Activated CD4-positive, alpha-beta T cell treated with anti-CD3 and anti-CD28 coated beads, Interleukin-2, Interleukin-4, amounts not matched to agents 100 ng/mL and 50 ng/mL, durations not matched to agents 16 hours and 8 hours (primary cell): ENCODE results near the gene CEP112.

Source experiments
- DNase-seq: peaks from one replicate; pipeline ENCODE4 v3.0.0-alpha.2; 2020; ENCODE audit warnings: low spot score

Gene CEP112

DNA sequence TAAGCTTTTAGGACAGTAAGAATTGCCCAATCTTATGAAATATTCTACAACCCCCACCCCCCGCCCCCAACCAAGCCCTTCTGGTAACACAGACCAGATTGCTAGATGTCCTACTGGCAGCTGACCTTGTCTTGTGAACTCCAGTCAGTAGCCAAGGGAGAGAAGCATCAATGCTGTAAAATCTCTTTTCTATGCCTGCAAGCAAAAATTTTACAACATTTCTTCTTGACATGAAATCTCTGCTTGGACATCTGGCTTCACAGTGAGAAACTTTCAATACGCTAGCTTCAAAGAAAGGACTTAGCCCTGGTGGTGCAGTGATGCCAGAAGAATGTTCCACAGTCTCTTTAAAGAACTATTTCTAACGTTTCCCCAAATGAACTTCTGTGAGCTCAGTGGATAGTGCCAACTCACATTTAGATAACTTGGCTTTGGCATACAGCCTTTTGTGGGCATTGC lies 461.2 kb downstream of the CEP112 start:
- DNase-seq = no peak

DNA sequence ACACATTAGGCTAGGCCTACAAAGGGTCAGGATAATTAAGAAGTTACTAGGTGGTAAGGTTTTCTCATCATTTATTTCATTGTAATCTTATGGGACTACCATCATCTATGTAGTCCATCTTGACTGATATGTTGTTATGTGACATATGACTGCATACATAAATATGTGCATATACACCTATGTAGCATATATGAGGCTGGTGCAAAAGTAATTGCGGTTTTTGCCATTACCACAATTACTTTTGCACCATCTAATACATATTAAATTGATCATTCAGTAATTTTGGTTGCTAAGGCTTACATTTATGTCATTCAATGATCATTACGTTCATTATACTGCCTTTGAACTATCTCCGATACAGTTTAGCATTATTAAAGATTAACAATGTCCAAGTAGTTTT lies 462.7 kb downstream of the CEP112 start:
- DNase-seq = no peak

DNA sequence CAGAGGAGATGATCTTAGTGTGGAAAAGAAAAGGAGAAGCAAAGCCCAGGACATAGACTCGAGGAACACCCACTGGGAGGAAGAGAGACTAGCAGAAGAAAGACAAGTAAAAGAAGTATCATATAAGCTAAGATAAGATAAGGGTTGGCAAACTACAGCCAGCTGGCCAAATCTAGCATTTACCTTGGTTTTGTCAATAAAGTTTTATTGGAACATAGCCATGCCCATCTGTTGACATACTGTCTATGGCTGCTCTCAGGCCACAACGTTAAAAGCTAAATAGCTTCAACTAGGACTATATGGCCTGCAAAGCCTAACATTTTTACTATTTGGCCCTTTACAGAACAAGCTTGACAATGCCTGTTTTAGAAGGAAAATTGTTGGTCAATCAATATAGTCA lies 464.1 kb downstream of the CEP112 start:
- no peak for DNase-seq

DNA sequence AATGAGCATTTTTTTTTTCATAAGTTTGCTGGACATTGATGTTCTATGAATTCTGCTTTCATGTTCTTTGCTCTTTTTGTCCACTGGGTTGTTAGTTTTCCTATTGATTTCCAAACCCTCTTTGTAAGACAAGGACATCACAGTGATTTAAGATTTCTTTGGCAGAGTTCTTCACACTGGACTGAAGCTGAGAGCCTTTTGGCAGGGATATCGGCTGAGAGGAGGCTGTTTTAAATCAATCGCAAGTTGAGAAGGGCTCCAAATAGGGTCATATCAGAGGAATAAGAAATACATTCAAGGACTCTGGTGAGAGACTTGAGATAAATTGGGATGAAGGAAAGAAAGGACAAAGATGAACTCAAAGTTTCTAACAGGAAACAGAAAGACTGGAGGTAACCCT lies 464.7 kb downstream of the CEP112 start:
- DNase-seq = no peak

DNA sequence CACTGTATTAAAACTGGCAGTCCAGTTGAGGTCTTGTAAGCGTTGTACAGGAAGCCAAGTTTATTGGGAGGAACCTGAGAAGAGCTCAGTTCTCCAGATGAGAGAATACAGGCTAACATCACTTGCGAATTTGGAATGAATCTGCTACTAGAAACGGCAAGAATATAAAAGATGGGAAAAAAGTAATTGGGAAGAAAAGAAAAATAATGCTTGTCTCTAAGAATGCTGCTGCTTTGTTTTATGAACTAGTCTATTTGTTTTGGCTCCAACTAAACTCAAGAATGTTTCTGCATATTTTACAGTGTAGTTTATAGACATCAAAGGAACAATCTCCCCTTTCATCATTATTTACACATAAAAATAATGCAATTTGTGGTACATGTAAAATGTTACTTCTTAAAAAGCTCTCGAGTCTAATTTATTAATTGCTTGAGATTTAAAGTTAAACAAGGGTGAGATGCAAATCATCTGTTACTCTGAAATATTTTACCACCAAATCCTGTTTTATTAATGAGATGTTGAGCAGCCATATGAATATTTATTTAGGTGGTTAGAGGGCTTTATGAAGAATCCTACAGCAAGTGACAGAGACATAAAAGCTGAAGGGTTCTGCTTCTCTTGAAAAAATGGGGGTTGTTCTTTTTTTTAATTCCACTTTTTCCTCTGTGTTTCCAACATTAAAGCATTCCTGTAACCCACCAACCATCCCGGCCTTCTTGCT lies 468.3 kb downstream of the CEP112 start:
- no peak for DNase-seq

DNA sequence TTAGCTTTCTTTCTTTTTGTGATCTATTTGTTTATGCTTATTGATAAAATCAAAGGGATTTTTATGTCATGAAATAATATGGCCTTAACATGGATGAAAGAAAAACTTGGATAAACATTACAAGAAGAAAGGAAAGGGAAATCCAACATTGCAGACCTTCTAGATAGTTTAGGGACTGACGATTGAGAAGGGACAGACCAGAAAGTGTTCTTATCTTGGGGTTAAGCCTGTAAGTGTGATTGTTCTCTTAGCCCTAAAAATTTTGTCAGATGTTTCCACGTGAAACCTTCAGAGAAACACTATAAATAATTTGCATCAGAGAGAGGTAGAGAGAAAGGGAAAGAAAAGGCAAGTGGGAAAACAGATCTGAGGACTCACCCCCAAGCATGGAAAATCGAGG lies 473.3 kb downstream of the CEP112 start:
- DNase-seq = no peak

DNA sequence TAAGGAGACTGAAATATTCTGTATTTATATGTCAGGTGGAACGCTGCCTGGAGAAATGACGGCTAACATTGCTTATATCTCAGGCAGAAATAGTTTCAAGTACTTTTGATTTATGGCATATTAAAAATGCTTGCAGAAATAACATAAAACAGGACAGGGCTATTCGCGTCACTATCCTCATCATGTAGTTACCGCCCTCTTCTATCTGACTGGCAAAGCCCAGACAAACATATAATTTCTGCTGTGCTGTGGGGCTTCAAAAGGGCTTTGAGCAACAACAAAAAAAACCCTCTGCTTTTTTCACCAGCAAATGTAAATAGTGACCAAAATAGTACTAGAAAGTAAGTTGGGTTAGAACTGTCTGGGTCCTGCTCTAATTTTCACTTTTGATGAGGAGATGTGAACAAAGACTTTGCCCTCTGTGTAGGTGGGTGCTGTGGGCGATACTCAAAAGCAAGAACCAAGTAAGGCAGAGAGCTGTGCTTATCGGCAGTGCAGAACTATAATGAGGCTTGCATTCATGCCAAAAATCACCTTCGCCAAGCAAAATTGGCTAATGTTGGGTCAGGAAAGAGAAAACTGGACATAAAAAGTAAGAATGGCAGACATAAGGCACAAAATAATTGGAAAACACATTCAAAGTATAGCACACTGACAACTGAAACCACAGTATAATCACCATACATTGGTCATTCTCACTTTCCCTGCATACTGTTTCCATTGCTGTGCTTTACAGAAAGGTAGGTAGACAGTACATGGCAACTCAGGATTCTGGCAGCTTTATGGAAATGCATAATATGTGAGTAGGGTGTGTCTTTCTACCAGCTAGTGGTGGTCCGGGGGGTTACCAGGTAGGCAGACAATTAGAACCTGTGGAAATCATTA lies 479.3 kb downstream of the CEP112 start:
- DNase-seq = no peak

DNA sequence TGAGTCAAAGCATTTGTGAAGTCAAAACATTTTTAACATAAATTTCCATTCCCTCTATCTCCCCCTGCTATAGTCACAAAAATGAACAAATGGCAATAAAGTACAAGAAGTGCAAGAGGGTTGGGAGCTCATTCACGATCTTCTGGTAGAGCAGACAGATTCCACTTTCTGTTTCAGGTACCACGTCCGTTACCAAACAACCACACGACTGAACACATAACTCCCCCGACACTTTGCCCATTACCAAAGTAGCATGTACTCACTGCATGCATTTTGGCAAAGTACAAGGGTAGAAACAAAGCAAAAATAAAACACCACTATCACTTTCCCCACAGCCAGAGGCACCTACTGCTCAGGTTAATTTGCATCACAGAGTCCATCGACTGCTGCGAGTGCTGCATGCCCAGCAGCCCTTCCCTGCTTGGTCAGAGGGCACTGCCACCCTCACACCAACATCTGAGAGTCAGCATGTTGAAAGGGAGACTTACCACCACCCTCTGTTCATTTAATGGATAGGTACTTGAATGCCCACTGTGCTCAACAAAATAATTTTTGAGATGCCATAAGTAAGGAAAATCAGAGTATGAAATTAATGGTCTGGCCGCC lies 480.2 kb downstream of the CEP112 start:
- DNase-seq = no peak

DNA sequence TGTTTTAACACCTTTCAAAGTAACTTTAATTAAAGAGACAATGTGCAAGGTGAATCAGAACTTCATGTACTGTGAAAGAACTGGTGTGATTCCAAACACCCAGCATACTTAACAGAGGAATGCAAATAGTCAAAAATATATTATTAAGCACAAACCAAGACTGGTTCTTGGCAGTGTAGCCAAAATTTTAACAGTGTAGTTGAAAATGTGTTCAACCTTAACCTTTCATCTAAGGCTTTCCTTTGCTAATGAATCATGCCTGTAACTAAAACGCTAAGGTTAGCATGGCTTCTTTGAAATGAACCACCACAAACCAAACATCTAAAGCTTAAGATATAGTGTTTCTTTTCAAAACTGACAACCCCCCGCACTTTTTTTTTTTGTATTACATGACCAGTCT lies 484.2 kb downstream of the CEP112 start:
- DNase-seq = no peak

DNA sequence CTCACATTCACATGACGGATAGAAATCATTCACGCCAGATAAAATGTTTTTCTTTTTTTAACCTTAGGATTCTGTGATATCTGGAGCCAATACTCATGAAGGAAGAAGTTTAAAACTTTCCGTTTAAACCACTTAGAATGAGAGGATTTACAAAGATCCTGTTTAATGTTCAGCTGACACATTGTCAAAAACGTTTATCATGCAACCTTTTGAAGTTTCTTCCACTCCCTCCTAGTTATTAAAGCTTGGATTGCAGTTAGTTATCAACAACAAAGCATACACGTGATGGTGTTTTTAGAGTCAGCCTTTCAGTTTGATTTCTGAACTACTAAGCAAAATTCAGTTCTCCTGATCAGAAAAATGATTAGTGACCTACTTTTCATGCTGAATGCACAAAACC lies 487.2 kb downstream of the CEP112 start:
- no peak for DNase-seq

DNA sequence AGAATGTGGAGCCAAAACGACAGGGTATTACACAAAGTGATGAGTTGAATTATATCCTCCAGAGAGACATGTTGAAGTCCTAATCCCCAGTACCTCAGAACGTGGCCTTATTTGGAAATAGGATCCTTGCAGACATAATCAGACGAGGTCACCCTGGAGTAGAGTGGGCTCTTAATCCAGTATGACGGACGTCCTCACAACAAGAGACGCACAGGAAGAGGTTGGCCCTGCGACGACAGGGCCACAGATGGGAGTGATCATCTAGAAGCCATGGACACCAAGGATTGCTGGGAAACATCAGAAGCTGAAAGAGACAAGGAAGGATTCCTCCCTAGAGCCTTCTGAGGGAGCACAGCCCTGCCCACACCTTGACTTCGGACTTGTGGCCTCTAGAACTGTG lies 488.0 kb downstream of the CEP112 start:
- no peak for DNase-seq

DNA sequence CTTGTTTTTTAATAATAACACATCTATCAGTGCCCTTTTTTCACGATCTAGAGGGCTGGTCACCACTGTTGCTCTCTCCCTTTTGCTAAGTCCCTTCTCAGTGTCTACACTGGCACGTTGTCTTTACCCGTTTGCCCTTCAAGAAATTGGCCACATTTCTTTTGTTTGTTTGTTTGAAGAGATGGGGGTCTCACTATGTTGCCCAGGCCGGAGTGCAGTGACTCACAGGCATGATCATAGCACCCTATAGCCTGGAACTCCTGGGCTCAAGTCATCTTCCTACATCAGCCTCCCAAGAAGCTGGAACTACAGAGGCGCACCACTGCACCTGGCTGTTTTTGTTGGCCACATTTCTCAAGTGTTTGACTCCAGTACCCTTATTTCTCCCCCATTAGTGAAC lies 492.5 kb downstream of the CEP112 start:
- no peak for DNase-seq

DNA sequence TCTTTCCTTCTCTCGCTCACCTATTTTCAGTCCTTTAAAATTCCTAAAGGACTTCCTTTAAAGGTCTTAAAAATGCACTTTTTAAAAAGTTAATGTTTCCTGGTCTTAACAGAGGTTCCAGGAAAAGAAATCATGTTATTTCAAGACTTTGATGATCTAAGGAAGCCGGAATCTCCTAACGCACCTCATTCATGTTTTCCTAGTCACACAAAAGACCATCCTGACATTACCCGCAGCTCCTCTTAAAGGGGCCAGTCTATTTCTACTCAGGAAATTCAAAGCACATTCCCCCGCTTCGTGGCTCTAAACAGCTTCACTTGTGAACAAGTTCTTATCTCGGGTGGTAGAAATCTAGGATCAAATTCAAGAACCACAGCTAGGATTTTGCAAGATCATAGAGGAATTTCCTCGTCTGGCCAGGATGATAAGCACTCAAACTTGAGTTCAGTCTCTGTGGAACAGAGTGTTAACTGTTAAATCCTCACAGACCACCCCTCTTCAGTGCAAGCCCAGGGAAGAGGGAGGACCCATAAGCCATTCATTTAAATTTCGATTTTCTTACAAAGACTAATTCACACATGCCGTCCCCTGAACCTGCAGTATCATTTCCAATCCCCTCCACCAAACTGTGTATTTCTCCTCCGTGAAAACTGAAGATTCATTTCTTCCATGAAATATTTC lies 493.4 kb downstream of the CEP112 start:
- DNase-seq = no peak

DNA sequence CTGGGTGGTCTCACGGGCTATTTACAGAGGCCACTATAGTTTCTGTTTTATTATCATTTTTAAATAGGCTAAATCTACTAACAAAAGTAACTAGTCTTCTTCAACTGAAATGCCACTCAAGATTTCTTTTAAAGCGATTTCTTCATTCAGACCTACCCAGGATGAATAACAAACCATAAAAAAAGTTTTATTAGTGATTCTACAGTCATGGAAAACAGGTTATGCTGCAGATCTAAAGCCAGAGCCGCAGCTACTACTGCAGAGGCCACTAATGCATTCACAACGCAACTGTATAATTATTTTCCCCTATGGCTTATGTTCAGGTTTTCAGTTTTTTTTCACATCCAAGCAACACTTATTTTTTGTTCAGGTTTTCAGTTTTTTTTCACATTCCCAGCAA lies 494.3 kb downstream of the CEP112 start:
- DNase-seq = no peak

DNA sequence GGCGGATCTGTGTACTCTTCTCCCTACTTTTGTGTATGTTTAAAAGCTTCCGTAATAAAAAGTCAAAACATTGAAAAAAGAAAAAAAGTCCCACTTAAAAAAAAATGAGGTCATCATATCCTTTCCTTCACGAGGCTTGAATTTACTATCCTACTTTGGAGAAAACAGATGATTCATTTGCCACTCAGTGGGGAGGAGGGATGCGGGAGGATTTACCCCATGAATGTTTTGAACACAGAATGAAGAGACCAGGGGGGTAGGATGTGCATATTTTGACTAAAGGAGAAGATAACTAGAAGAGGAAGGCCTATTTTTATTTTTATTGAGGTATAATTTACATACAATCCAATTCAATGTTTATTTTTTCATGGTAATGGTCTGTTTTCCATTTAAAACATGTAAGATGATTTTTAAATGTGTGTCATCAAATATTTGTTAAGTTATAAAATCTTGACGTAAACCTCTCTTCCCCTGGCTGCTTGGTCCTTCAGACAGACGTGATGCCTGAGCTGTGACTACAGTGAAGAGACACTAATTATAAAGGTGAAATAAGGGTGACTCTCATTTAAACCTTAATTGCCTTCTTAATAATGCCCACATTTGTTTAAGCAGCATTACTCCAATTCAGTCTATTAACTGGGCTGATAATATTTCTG lies 495.1 kb downstream of the CEP112 start:
- no peak for DNase-seq

DNA sequence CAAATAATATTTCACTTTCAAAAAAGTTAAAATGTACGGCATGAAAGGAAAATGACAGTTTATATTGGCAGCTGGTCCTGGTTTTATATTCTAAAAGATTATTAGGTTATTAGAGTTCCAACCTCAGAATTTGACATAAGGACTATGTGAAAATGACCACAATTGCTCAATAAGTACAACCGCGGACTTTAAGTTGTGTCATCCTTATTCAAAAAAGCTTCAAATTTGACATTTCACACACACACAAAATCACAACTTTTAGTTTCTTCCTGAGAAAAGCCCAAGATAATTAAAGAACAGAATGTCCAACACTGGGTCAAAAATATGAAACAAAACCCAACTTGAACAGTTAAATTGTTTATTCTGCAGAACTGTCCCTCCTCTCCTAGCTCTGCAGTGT lies 497.3 kb downstream of the CEP112 start:
- no peak for DNase-seq

DNA sequence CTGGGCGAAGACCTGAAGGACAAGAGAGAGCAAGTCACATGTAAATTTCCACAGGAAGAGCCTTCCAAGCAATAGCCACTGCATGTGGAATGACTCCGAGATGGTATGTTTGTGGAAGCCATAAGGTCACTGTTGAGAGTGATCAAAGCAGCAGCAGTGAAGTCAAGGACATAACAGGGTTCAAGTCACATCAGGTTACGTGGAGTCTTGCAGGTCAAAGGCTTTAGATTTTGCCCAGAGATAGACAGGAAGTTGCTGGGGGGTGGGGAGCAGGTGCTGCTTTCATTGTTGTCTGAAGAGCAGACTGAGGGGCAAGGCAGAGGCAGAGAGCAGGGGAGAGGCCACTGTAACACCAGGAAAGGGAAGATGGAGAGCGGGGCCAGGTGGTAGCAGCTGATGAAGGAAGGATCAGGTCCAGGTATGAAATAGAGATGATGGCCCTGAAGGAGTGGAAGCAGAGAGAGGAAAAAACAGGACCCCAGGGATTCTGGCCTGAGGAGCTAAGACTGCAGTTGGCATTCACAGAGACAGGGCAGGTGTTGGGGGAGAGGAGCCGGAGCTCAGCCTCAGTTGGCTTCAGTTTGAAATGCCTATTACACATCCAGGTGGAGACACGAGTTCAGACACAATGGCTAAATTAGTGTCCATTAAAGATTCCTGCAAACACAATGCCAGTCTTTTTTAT lies 501.2 kb downstream of the CEP112 start:
- no peak for DNase-seq

DNA sequence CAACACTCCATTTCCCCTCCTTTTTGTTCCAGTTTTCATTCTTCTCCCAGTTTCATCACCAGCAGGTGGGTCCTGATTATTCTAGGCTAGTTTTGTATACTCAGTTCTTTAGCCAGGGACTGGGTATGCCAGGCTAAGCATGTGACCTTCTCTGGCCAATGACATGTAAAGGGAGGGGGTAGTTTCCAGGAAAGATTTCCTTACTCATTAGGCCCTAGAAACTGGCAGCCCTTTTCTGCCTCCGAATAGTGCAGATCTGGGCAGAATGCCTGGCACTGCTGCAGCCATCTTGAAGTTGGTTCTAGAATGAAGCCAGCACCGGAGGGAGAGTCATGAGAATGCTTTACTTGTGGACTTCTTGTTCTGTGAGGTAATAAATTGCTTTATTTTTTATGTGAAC lies 503.6 kb downstream of the CEP112 start:
- no peak for DNase-seq

DNA sequence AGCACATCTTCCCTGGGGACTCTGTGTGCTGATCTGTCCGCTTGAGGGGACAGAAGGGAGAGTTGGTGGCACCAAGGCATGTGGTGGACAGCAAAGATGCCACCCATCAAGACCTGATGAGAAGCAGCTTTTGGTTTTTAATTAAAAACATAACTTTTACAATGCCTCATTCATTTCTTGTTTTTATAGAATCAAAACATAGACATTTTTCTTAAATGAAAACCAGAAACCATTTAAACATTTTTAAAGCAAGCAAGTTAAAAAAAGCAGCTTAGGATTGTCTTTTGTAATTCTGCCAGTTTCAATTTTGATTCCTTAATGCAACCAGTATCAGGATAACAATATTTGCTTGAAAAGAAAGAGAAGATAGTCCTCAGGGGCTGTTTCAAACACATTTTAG lies 506.8 kb downstream of the CEP112 start:
- no peak for DNase-seq

DNA sequence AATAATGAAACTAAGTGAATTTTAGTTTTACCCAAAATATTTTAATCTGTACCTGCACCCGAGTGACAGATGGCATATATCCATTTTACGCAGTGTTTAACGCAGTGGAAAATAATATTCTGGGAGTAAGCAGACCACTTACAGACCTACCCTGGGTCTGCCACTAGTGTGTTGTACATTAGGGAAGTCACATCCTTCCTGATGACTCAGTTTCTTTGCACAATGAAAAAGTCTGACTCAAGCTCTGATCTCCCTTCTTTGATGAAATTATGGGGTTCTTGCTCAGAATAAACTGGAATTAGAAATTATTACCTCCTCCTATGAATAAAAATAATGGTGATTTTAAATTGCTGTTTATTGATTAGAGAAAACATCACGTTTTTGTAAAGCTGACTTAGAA lies 507.3 kb downstream of the CEP112 start:
- DNase-seq = no peak

DNA sequence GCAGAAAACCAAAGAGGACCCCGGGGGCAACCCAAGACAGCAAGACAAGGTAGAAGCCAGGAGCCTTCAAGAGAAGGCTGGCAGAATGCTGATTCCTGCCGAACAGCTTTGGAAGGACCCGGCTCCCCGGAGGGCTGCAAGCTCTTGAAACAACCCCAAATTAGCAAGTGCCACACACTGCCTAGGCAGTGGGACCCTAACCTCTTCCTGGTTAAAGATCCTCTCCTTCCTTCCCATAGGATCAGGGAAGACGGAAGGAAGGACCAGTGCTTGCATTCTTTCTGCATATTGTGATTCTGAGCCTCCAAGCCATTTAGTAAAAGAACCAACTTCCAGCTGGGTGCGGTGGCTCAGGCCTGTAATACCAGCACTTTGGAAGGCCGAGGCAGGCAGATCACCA lies 508.5 kb downstream of the CEP112 start:
- no peak for DNase-seq
